GM21515 (cell line): ENCODE data around the gene MANF.
A peak's percentile ranks its signal among the peaks of the same experiment; 100 is the strongest.
"Not testable (repeated sequence)": the region's sequence is repeated elsewhere in the genome, so short reads cannot be mapped to it uniquely, and the experiment has no call there.

Experiments
- ATAC-seq: cut with Tn5 transposase; IDR thresholded peaks from one replicate; pipeline ENCODE4 v1.9.1; 2021; ENCODE audit not compliant: unreplicated experiment

MANF gene

DNA sequence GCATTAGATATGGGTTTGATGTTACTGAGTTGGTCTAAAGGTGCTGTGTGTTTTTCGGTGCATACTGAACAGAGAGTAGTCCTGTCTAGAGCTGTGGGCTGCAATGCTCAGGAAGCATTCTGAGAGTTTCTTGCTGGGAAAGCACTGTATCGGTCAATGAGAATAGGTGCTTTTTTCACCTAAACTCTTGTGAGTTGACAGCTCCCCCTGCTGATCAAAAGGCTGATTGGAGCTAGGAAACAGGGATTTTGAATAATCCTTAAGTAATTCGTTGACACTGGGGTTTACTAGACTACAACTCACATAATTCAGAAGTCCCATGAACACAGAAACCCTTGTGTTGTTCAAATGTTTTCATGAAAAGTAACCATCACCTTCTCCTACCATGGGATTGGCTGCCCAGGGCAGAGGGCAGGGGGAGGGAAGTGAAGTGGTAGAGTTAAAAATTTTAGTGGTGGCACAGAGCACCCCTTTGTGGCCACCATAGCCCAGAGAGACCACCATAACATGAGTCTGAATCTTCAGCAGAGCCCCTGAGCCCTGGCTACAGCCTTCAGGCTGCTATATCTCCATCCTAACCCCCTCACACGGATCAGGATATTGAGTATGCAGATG, 13.0 kb upstream of the MANF start:
- ATAC-seq: no peak

DNA sequence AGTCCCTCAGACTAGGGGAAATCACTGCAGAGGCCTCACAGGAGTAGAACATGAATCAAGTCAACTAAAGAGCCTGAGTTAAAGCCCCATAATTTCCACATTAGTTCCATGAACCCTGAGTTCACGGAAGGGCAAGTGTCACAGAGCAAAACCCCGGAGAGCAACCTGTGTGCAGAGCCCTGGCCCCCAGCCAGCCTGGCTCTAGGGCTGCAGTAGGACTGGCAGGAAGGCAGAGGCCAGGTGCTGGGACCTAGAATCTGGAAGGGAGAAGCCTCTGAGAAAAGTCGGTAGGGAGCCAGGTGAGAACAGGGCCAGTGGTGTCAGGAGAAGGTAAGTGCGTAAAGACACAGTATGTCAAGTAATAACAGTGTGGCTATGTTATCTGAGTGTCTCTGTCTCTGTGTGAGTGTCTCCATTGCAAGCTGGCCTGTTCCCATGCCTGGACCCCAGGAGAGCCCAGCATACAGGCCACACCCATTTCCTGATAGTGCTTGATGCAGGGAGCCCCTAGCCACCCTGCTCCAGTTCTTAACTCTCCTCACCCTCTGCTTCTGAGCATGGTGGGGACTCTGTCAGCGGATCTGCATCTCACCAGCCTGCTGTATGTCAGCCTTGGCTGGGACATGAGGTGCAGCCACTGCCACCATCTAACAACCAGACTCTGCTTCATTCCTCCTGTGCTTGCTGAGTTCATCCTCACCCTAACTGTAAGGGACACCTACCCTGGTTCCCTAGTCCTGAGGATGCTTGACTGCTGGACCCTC, 11.3 kb upstream of the MANF start:
- no peak for ATAC-seq

DNA sequence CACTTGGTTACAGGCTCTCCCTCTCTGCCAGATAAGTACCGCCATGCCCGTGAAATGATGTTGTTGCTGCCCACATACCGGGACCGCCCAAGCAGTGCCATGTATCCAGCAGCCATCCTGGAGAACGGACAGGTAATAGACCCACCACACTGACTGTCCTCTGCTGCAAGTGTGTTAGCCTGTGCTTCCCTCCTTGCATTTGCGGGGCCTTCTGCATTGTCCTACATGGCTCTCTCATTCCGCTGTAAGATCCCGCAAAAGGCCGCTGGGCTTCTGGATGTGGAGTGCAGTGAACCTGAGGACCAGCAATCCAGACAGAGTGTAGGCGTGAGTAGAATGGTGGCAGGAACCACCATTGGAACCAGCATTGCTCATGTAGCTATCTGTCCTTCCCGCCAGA, 10.6 kb upstream of the MANF start:
- no peak for ATAC-seq

DNA sequence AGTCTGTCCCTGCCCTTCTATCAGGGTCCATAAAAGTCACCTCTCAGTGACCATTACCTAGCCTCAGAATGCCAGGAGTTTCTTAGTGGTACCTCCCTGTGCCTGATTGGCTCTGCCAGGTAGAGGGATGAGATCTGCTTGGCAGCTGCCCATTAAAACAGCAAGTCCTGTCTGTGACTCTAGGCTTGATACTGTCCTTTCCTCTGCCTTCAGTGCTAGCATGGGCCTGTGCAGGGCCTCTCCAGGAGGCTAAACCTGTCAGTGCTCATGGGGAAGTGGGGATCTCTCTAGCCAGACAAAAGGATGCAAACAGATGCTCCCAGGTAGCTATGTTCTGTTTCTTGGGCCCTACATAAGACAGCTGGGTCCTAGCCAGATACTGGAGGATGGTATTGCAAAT, 10.0 kb upstream of the MANF start:
- no peak for ATAC-seq

DNA sequence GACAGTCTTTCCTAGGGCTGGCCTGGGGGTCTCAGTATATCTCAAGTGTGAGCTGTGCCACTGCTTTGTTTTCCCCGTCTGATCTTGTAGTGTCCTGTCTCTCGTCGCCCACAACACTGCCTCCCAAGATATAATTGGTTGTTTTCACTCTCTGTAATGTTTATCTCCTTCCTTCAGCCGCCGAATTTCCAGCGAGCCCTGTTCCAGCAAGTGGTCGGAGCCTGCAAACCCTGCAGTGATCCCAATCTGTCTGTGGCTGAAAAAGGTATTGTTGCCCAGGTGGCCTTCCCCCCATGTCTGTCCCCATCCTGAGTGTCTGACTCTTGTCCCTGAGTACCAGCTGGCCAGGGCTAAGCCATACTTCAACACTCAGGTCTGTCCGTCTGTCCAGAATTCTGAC, 9.5 kb upstream of the MANF start:
- no peak for ATAC-seq

DNA sequence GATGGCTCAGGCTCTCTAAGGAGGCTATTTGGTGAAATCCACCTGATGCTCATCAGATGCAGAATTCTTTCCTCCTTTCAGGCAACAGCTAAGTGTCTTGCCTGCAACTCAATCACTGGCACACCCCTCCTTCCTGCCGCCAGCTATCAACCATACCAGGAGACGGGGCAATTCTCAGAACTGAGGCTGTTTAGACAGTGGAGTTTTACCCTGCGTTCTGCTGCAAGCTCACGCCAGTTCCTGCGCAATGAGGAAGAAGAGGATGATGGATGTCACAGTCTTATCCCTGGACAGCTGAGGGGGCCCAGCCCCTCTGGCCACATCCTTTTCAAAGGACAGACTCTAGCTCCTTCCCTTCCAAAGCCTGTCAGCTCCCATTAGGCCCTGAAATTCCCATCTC, 7.0 kb upstream of the MANF start:
- no peak for ATAC-seq

DNA sequence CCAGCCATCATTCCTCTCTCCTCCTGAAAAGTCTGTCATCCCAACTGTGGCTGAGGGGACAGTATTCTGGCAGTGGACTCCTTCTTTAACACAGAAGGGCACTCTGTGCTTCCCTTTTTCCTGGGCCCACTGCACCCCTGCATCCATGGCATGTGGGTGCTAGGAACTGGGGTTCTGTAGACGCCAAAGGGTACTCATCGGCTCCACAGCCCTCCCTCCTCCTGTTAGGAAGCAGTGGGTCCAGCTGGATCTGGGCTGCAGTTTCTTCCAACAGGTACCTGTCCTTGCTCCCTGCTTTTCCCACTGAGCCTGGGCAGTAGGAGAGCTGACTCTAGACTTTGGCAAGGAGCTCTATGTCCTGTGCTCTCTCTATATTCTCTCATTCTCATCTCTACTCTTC, 6.4 kb upstream of the MANF start:
- ATAC-seq: no peak

DNA sequence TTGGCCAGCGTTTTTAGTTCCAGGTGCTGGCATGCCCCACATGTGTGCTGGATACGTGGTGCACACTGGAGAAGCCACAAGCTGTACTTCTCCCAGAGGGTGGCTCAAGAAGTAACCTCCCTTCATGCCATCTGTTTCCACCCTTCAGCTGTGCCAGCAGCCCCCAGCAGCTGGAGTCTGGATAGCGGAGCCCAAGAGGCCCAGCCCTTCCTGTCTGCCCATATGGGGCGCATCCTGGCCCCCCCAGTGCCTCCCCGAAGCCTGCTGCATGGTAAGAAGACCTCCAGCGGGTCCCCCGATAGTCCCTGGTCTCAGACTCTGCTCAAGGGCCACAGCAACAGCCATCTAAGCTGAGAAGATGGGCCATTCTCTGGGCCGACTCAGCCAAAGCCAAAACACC, 5.8 kb upstream of the MANF start:
- ATAC-seq: no peak

DNA sequence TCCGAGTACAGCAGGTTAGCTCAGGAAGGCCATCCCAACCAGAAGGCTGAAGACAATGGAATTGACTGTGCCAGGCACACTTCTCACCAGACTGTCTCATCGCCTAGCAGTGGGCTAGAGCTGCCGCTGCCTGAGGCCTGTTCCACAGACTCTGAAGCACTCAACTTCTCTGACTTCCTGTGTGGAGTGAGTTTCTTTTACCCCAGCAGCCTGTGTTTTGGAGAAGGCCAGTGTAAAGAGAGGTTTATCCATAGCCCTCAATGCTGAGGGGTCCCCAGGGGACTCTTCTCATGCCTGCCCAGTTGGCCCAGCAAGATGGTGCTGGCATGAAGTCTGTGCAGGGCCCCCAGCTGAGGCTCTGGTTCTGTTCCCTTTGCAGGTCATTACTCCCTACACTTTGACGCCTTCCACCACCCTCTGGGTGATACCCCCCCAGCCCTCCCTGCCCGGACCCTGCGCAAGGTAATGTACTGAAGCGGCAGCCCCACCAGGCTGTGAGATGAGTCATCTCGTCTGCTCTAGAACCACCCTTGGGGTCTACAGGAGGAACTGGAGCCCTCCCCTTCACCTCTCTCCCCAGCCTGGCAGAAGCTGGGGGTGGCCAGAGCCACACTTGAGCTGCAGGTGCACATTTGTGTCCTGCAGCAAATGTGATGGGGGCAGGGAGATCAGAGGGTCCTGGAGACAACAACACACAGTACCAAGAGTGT, 5.2 kb upstream of the MANF start:
- no peak for ATAC-seq

DNA sequence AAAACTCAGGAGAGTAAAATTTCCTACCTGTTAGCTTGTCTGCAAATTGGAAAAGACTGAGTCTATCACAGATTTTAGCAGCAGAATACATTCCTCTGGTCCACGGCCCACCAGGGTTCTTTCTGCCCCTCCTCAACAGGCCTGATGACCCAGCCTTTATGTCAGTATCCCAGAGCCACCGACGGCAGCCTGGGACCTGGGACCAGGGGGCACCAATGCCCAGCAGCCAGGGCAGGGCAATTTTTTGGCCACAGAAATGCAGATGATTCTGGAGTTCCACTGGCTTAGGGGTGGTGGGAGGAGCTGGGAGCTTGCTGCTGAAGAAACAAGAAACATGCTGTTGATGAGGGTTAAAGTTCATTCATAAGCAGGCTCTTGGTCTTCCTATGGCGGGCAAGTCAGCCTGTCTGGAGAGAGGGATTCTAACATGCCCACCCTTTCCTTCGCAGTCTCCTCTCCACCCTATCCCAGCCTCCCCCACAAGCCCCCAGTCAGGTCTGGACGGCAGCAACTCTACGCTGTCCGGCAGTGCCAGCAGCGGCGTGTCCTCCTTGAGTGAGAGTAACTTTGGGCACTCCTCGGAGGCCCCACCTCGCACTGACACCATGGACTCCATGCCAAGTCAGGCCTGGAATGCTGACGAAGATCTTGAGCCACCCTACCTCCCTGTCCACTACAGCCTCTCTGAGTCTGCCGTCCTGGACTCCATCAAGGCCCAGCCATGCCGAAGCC, 4.3 kb upstream of the MANF start:
- no peak for ATAC-seq

DNA sequence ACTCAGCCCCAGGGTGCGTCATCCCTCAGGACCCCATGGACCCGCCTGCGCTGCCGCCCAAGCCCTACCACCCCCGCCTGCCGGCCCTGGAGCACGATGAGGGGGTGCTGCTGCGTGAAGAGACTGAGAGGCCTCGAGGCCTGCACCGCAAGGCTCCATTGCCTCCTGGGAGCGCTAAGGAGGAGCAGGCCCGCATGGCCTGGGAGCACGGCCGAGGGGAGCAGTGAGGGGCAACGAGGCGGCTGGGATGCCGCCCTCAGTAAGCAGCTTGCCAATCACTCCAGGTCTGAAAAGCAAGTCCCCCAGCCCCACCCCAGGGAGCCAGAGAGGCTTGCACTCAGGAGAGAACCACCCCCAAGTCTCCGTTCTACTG, 3.8 kb upstream of the MANF start:
- no peak for ATAC-seq

DNA sequence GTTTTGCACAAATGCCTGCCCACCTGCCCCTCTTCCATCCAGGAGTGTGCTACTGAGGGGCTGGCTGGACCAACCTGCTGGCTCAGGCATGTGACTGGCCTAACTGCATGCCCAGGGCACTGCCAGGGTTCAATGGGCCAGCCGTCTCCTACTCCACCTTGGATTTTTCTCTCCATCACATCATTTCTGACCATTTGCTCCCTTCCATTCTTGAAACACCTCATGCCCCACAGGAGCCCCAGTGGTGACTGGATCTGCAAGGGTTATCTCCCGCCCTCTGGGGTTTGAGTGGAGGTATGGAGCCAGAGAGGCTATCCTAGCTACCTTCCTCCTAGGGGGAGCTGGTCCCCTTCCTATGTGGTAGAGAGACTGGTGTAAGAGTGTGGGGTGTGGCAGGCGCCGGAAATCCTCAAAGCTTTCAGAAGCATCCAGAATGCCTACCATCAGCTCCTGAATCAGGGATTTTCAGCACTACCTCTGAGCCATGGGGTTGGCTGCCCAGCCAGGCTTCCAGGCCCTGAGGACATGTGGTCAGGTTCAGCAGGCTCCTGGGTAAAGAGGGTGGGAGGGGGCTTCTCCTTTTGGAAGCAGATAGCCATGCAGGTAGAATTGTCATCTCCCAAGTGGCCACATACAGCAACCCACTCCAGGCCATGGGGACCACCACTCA, 2.9 kb upstream of the MANF start:
- no peak for ATAC-seq

DNA sequence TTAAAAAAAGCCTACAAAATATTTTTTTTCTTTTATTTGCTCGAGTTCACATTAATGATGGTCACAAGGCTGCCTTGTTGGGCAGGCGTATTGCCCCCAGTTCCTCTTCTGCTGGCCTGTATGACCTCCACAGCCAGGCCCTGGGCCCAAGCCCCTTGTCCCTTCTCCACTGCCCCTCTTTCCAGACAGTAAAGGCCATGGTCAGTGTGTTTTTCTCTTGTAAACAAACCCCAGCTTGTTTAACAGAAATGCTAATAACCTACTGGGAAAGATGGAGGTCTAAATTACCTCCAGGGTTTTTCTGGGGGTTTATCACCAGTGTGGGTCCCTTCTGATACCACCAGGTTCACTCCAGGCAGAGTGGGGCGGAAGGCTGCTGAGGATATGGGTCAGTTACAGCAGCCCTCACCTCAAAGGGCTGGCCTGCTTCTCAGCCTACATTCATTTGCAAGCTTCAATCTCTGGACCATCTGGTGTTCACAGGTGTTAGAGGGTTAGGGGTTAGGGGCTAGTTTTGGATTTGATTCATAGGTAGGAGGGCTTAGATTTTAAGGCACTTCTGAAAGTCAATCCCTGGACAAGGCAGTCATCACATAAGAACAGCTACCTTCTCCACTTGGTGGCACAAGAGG, 2.0 kb upstream of the MANF start:
- no peak for ATAC-seq

DNA sequence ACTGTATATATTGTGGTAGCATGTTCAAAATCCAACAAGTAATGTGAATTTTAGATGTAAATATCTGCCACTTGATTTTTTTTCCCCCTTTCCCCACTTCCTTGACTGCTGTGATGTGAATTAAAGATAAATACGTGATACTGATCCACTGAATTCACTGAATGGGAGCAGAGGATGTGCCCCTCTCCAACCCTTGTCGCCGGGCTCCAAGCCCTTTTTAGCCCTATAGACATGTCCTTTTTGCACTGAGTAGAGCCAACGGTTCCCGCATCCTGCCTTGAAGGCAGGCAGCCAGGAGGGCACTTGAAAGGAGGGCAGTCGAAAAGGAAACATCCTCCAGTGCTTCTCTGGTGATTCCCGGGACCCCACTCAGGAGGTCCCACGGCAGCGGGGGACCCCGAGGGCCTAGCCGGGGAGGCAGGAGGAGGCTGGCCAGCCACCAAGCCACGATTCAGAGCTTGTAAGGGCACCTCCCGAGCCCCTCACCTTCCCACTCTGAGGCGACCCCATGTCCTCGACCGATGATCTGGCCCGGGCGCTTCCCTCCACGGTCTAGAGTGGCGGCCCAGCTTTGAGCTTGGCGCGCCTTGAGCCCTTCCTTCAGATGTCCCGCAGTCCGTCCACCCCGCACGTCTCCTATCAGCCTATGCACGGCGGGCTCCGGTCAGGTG, 901 bp upstream of the MANF start:
- peak; percentile 15 for ATAC-seq

DNA sequence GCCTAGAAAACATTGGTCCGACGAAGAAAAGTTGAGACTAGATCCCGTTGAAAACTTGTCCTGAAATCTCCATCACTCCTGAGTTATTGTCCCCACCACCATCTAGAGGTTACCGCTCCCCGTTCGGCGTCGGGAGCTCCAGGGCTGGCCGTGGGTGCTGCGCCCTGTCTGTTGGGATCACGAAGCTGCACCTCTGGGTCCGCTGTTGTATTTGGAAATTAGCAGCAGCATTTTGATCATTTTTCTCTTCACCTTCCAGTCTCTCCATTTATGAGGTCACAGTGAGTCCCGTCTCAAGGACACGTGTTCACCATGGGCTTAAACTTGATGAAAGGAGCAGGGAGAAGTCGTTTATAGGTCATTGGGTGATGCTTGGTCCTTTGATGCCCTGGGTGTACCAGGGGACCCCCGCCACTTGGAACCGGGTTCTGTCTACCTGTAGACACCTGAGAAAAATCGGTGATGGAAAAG, 565 bp downstream of the MANF start:
- ATAC-seq: no peak

DNA sequence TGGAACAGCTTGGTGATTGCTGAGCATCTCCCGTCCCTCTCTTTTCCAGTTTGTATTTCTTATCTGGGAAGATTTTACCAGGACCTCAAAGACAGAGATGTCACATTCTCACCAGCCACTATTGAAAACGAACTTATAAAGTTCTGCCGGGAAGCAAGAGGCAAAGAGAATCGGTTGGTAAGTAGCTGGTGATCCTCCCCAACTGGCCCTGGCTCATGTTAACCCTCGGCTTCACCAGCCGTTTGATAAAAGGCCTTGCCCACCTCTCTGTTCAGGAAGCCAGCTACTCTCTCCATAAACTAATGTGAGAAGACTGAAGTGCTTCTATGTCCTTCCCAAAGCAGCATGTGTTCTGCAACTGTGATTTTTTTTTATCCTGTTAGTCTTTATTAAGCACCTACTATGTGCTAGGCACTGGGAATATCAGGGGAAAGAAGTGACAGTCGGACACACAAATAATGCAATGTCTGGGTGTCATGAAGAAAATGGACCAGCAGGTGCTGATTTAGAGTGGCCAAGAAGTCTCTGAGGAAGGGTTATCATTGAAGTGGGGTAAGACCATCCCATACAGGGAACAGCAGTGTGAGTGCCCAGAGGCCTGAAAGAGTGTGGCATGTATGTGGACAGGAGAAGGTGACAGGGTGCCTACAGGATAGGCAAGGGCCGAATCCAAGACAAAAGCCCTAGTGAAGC, 1.2 kb downstream of the MANF start:
- ATAC-seq: no peak

DNA sequence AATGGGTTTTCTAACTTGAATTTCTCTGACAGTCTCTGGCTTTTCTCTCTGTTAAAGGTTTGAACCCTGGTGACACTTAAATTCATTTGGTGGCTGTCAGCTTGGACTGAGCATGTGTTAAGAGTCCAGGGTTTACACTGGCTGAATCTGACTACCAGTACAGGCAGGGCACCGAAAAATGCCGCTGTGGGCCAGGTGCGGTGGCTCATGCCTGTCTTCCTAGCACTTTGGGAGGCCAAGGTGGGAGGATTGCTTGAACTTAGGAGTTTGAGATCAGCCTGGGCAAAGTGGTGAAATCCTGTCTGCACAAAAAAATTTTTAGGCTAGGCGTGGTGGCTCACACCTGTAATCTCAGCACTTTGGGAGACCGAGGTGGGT, 1.8 kb downstream of the MANF start:
- no peak for ATAC-seq

DNA sequence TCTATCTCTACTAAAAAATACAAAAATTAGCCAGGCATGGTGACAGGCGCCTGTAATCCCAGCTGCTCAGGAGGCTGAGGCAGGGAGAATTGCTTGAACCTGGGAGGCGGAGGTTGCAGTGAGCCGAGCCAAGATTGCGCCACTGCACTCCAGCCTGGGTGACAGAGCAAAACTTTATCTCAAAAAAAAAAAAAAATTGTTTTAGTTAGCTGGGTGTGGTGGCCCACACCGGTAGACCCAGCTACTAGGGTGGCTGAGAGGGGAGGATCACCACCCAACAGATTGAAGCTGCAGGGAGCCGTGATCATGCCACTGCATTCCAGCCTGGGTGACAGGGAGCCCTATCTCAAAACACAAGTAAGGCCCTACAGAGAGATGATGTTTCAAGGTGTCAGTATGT, 2.2 kb downstream of the MANF start:
- ATAC-seq: not testable (repeated sequence)

DNA sequence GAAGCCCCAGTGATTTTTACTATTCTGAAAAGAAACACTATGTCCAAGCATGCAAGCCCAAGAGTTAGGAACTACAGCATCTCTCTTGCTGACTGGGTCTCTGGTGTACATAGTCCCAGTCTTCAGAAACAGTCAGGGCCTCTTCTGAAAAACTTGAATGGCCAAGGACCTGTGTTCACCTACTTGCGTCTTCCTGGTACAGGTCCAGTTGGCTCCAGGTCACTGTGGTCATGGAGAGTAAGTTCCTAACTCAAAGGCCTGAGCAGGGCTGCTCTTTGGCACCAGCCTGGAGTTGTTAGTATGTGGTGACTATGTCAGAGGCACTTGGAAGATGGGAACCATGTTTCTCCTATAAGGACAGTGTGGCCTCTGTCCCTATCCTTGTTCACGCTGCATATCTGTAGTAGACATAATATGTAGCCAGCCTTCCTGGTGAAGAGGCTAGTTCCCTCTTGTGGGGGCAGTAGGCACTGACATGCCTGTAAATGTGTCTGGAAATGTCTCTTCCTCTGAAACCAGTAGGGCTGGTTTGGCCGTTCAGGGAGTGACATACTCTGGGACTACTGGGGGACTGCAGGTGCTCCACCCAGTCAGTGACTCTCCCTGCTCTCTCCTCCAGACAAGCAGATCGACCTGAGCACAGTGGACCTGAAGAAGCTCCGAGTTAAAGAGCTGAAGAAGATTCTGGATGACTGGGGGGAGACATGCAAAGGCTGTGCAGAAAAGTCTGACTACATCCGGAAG, 3.4 kb downstream of the MANF start:
- ATAC-seq: no peak
